H1 (cell line): ENCODE results near the gene ARHGEF6. TPM values are rescaled to one million over a fixed set of nuclear protein-coding genes. Genes with fewer than 3 reads are reported as not detected.

Experiments
- CTCF ChIA-PET: fragments of 300-600 bp; sonication (Branson Sonifier 250); formaldehyde crosslinking; loops from one replicate; lab custom pipeline; 2021; ENCODE audit not compliant: partially characterized antibody; lab: Charles Lee
- POLR2A ChIA-PET: fragments of 300-600 bp; sonication (Branson Sonifier 250); formaldehyde crosslinking; loops from one replicate; lab custom pipeline; 2021; ENCODE audit warnings: inconsistent platforms; ENCODE audit not compliant: partially characterized antibody; lab: Charles Lee
- DNase-seq, 2 experiments: peaks; one replicate each; pipeline versions ENCODE4 v3.0.0 to v3.0.0-alpha.2; 2010 to 2022; ENCODE audit warnings: low spot score in 2 of 2, low read depth in 1 of 2, mixed read lengths in 1 of 2
- FAIRE-seq: peaks from 2 replicates; lab custom pipeline; 2011; peaks lifted over from hg19 to GRCh38; lab: Jason Lieb, UNC
- H2AFZ ChIP-seq: 2 replicates; pipeline ENCODE4 v1.8.1; 2012; ENCODE audit warnings: low read length, inconsistent platforms
- H2AK5ac ChIP-seq: 2 replicates; pipeline ENCODE4 v1.6.1; 2013; ENCODE audit warnings: low read depth, low read length
- H2BK120ac ChIP-seq: replicated peaks from 2 replicates; pipeline ENCODE3; 2013; ENCODE audit warnings: low read depth, low read length, inconsistent platforms
- H2BK12ac ChIP-seq: 2 replicates; pipeline ENCODE4 v1.6.1; 2013; ENCODE audit warnings: low read depth, low read length
- H2BK15ac ChIP-seq: 2 replicates; pipeline ENCODE4 v1.6.1; 2013; ENCODE audit warnings: low read length
- H2BK20ac ChIP-seq: 2 replicates; pipeline ENCODE4 v1.6.1; 2013; ENCODE audit warnings: low read length
- H2BK5ac ChIP-seq: 2 replicates; pipeline ENCODE4 v1.6.1; 2013; ENCODE audit warnings: low read depth, low read length
- H3K14ac ChIP-seq: 2 replicates; pipeline ENCODE4 v1.6.1; 2013; ENCODE audit warnings: inconsistent platforms; ENCODE audit not compliant: insufficient read length
- H3K18ac ChIP-seq: 2 replicates; pipeline ENCODE4 v1.6.1; 2013; ENCODE audit warnings: low read length; ENCODE audit errors: extremely low read depth
- H3K23ac ChIP-seq: 2 replicates; pipeline ENCODE4 v1.6.1; 2013; ENCODE audit warnings: inconsistent platforms; ENCODE audit not compliant: insufficient read length
- H3K23me2 ChIP-seq: 2 replicates; pipeline ENCODE4 v1.6.1; 2013; ENCODE audit warnings: low read depth, low read length
- H3K27ac ChIP-seq: 2 replicates; pipeline ENCODE4 v1.6.1; 2011; ENCODE audit warnings: low read depth, low read length, inconsistent platforms
- H3K27me3 ChIP-seq, 4 experiments: replicated peaks in 1 of 4; 1 replicate in 1 of 4; 2 replicates in 3 of 4; pipeline versions ENCODE4 v1.6.1 to v1.8.1; 2011 to 2013; ENCODE audit warnings: low read length in 3 of 4, mild to moderate bottlenecking in 3 of 4, inconsistent platforms in 2 of 4, mixed read lengths in 2 of 4, moderate library complexity in 1 of 4; ENCODE audit not compliant: control insufficient read depth in 3 of 4, insufficient read depth in 3 of 4; ENCODE audit errors: extremely low read depth in 1 of 4
- H3K36me3 ChIP-seq, 4 experiments: 2 replicates each; pipeline versions ENCODE4 v1.6.1 to v1.8.1; 2011 to 2013; ENCODE audit warnings: mild to moderate bottlenecking in 4 of 4, low read length in 3 of 4, moderate library complexity in 2 of 4, control low read depth in 1 of 4, inconsistent platforms in 1 of 4; ENCODE audit not compliant: insufficient read depth in 4 of 4, control insufficient read depth in 2 of 4
- H3K4ac ChIP-seq: replicated peaks from 2 replicates; pipeline ENCODE3; 2013; ENCODE audit warnings: low read length, low read depth, mixed read lengths, inconsistent platforms; ENCODE audit not compliant: insufficient read length
- H3K4me1 ChIP-seq, 4 experiments: replicated peaks in 1 of 4; 1 replicate in 1 of 4; 2 replicates in 3 of 4; pipeline versions ENCODE4 v1.6.1 to v1.8.1; 2011 to 2013; ENCODE audit warnings: low read length in 3 of 4, inconsistent platforms in 2 of 4, mixed read lengths in 1 of 4; ENCODE audit not compliant: insufficient read depth in 4 of 4, control insufficient read depth in 3 of 4
- H3K4me2 ChIP-seq, 2 experiments: 2 replicates each; pipeline versions ENCODE4 v1.6.1 to v1.8.1; 2011 to 2013; ENCODE audit warnings: low read depth in 2 of 2, low read length in 2 of 2, control low read depth in 1 of 2, inconsistent platforms in 1 of 2, mild to moderate bottlenecking in 1 of 2; ENCODE audit not compliant: insufficient read depth in 1 of 2
- H3K4me3 ChIP-seq, 4 experiments: fragments of 200-600, 300-600 bp in 1 of 4; sonication (generic), shearing (Covaris generic), sonication (Bioruptor Twin) in 1 of 4; 2 replicates each; pipeline versions ENCODE4 v1.5.1 to v1.8.1; 2011 to 2016; ENCODE audit warnings: low read length in 4 of 4, low read depth in 3 of 4, control low read depth in 2 of 4, inconsistent platforms in 2 of 4, mild to moderate bottlenecking in 2 of 4, mixed read lengths in 1 of 4, moderate library complexity in 1 of 4; ENCODE audit not compliant: insufficient read depth in 2 of 4; ENCODE audit errors: extremely low read depth in 1 of 4
- H3K56ac ChIP-seq: replicated peaks from 2 replicates; pipeline ENCODE3; 2013; ENCODE audit warnings: low read depth, mild to moderate bottlenecking, mixed read lengths, low read length, inconsistent platforms; ENCODE audit not compliant: insufficient read length
- H3K79me1 ChIP-seq: 2 replicates; pipeline ENCODE4 v1.6.1; 2013; ENCODE audit warnings: low read depth, low read length, control low read depth
- H3K79me2 ChIP-seq, 2 experiments: 2 replicates each; pipeline versions ENCODE4 v1.6.1 to v1.8.1; 2012 to 2013; ENCODE audit warnings: low read length in 2 of 2, mild to moderate bottlenecking in 2 of 2, inconsistent platforms in 1 of 2; ENCODE audit not compliant: insufficient read depth in 2 of 2, control insufficient read depth in 1 of 2
- H3K9ac ChIP-seq, 4 experiments: replicated peaks in 1 of 4; 1 replicate in 1 of 4; 2 replicates in 3 of 4; pipeline versions ENCODE4 v1.6.1 to v1.8.1; 2011 to 2013; ENCODE audit warnings: low read depth in 3 of 4, low read length in 3 of 4, control low read depth in 2 of 4, mild to moderate bottlenecking in 2 of 4, moderate library complexity in 2 of 4, inconsistent platforms in 1 of 4; ENCODE audit errors: extremely low read depth in 1 of 4
- H3K9me3 ChIP-seq, 2 experiments: 2 replicates each; pipeline versions ENCODE4 v1.6.1 to v1.8.1; 2012 to 2013; ENCODE audit warnings: mild to moderate bottlenecking in 2 of 2, moderate library complexity in 2 of 2, control low read depth in 1 of 2, inconsistent platforms in 1 of 2, low read depth in 1 of 2, low read length in 1 of 2, mixed read lengths in 1 of 2; ENCODE audit not compliant: insufficient read depth in 2 of 2
- H4K20me1 ChIP-seq, 2 experiments: replicated peaks in 1 of 2; 2 replicates each; pipeline versions ENCODE3 to v1.8.1; 2011 to 2013; ENCODE audit warnings: inconsistent platforms in 2 of 2, low read length in 2 of 2, mild to moderate bottlenecking in 1 of 2; ENCODE audit not compliant: insufficient read depth in 2 of 2, control insufficient read depth in 1 of 2
- H4K5ac ChIP-seq: 2 replicates; pipeline ENCODE4 v1.6.1; 2013; ENCODE audit warnings: low read length, low read depth, mixed read lengths, inconsistent platforms; ENCODE audit not compliant: insufficient read length
- H4K8ac ChIP-seq: 2 replicates; pipeline ENCODE4 v1.8.0; 2013; ENCODE audit warnings: mild to moderate bottlenecking, moderate library complexity, low read length, inconsistent platforms; ENCODE audit not compliant: insufficient read depth; ENCODE audit errors: extremely low read depth
- H4K91ac ChIP-seq: replicated peaks from 2 replicates; pipeline ENCODE3; 2013; ENCODE audit warnings: low read length, mixed read lengths, inconsistent platforms; ENCODE audit not compliant: insufficient read length
- ATF3 ChIP-seq: IDR thresholded peaks from 2 replicates; pipeline ENCODE4 v1.6.1; 2011; ENCODE audit warnings: low read depth, mild to moderate bottlenecking, low read length; ENCODE audit not compliant: insufficient read depth
- SIX5 ChIP-seq: IDR thresholded peaks from 2 replicates; pipeline ENCODE4 v1.6.1; 2011; ENCODE audit warnings: mild to moderate bottlenecking, low read depth, low read length
- WGBS, 2 experiments: shearing (Covaris generic) in 1 of 2; methylation state at CpG; one replicate each; pipeline versions ENCODE4 v1.1.6 to v1.1.7; 2013 to 2015; ENCODE audit warnings: low lambda C conversion rate in 2 of 2, mixed read lengths in 2 of 2, inconsistent platforms in 1 of 2, low coverage in 1 of 2, missing lambda C conversion rate in 1 of 2; ENCODE audit not compliant: insufficient replicate concordance in 2 of 2, insufficient coverage in 1 of 2, insufficient read length in 1 of 2; ENCODE audit errors: extremely low coverage in 1 of 2, missing lambda C conversion rate in 1 of 2; 5-methylcytosine and 5-hydroxymethylcytosine counted together
- polyA plus RNA-seq, 7 experiments: library from polyadenylated mRNA; depleted of rRNA in 3 of 7; stranded (reverse) in 5 of 7; unstranded in 2 of 7; fragments of >200 nt in 5 of 7; fragments of 200-250 nt in 2 of 7; gene quantifications; 1 replicate in 5 of 7; 2 replicates in 1 of 7; 4 replicates in 1 of 7; pipeline versions ENCODE4 v1.2.1 to v1.2.3, GENCODE V29; 2011 to 2013; ENCODE audit warnings: missing spikeins in 2 of 7, mixed read lengths in 2 of 7
- total RNA-seq: library from RNA; stranded (reverse); fragmentation: NEBNext Ultra II Directional; extraction: Animal tissue kit (Norgen Biotek cat#: 25700); gene quantifications from 2 replicates; pipeline ENCODE4 v1.2.1, GENCODE V29; 2021
- TF ChIP-seq, protein P1 (sequence below): IDR thresholded peaks from 2 replicates; pipeline ENCODE4 v1.6.1; 2011; ENCODE audit warnings: low read length, improper control_type of control experiment

ARHGEF6 gene
- total and polyA plus RNA-seq, 2 of the 8 experiments (the other 6 are each of a cell fraction or from before 2014, with no cell fraction given): 3.6 to 3.7 TPM

GRCh38 chrX:136667446-136668168 is 113.1 kb downstream of the ARHGEF6 start:
- H3K4ac ChIP-seq: no peak overlapping the region
- no peak overlapping the region for H4K8ac ChIP-seq
- H3K56ac ChIP-seq: no peak overlapping the region
- no peak overlapping the region for H2BK15ac ChIP-seq
- H3K4me2 ChIP-seq: no peak overlapping the region
- no peak overlapping the region for H3K27ac ChIP-seq
- no peak overlapping the region for H3K4me3 ChIP-seq
- POLR2A ChIA-PET: no interaction called here
- no peak overlapping the region for H2AK5ac ChIP-seq
- H2BK5ac ChIP-seq: no peak overlapping the region
- no peaks in the 10 kb centered on the region for H3K4me1 ChIP-seq
- H2BK12ac ChIP-seq: no peak overlapping the region
- H3K27me3 ChIP-seq: no peaks in the 10 kb centered on the region
- H4K5ac ChIP-seq: no peak overlapping the region
- H2BK120ac ChIP-seq: no peak overlapping the region
- H3K14ac ChIP-seq: no peak overlapping the region
- DNase-seq (no peak), FAIRE-seq (no peak)
- H3K79me2 ChIP-seq: no peaks in the 10 kb centered on the region
- H3K18ac ChIP-seq: no peak overlapping the region
- H2AFZ ChIP-seq: no peak overlapping the region
- no peak overlapping the region for H3K23ac ChIP-seq
- H4K91ac ChIP-seq: no peak overlapping the region
- H3K9me3 ChIP-seq: no peaks in the 10 kb centered on the region
- H2BK20ac ChIP-seq: no peak overlapping the region
- H3K23me2 ChIP-seq: no peaks in the 10 kb centered on the region
- H4K20me1 ChIP-seq: no peaks in the 10 kb centered on the region
- H3K36me3 ChIP-seq: no peaks in the 10 kb centered on the region; a peak in 1 of 8 replicates
- CTCF ChIA-PET: interaction anchor here (1.1 kb wide), 1 partner anchor 16 kb away, joined by 3 read pairs; no protein-coding TSS in a partner anchor
- WGBS, 2 experiments: 94% methylated on average over 5 of the region's 10 CpGs; no CpG with 5 or more reads in 1 of the 2 experiments
- no peak overlapping the region for H3K9ac ChIP-seq
- H3K79me1 ChIP-seq: no peaks in the 10 kb centered on the region
- TF ChIP-seq, protein P1, sequence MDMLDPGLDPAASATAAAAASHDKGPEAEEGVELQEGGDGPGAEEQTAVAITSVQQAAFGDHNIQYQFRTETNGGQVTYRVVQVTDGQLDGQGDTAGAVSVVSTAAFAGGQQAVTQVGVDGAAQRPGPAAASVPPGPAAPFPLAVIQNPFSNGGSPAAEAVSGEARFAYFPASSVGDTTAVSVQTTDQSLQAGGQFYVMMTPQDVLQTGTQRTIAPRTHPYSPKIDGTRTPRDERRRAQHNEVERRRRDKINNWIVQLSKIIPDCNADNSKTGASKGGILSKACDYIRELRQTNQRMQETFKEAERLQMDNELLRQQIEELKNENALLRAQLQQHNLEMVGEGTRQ: no peak
- TF ChIP-seq ATF3 (no peak), SIX5 (no peak)
